ENCODE data around the gene SSBP3.
A peak's percentile ranks its signal among the peaks of the same experiment; 100 is the strongest.
"Not testable (repeated sequence)": the region's sequence is repeated elsewhere in the genome, so short reads cannot be mapped to it uniquely, and the experiment has no call there.

SSBP3 gene

DNA sequence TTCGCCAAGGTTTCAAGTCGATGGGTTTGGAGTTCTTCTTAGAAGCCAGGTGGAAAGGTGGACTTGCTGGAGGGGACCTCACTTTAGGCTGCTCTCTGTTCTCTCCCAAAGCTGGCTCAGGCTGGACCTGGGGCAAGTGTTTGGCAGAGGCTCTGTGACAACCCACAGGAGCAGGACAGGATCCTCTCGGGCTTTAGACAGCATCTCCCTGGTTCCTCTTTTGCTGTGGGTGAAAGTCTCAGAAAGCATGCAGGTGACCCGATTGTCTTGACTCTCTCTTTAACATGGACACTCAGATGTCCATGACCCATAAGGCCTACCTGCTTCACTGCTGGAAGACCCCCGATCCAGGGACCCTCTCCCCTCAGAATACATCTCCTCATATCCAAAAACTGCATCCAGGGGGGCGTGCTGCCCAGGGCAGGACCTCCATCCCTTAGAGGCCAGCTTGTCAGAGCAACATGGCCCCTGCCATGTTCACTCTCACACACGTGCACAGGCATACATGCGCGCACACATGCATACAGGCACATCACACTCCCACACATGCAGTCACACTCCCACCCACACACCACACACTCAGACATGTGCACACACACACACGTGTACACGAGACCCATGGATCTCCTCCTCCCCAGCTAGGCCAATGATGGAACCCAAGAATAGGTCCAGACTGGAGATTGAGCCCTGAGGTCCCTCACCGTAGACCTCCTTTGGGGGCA lies 184.9 kb downstream of the SSBP3 start:
- DNase-seq (ENCODE audit: low spot score) = no peak

DNA sequence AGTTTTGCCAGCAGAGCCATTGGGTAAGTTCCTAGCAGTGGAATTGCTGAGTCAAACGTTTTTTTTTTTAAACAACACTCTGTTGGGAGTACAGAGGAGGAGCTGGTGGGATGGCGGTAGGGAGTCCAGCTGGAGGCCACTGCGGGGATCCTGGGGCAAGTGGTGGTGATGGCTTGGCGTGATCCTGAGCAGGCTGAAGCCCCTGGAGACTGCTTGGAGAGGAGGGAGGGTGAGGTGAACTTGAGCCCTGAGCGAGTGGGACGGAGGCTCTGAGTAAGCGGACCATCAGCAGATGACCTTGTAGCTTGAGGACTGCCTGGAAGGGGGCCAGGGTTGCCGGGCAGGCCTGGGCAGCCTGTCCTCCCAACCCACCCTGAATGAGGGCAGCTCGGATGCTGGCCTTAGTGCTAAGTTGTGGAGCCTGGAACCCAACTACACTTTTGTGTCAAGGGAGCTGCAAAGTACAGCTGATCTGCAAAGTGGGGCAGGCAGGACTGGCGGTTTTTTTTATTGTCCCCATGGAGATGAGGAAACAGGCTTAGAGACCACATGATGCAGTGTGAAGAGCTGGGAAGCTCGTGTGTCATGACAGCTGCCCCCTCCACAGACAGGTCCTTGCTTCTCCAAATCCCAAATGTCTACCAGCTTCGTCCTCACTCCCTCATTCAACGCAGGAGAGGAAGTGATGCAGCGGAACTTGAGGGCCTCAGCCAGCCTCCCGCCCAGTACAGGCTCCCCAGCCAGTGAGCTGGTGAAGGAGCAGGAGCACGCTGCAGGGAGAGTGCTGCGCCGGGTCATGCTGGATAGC lies 186.0 kb downstream of the SSBP3 start:
- DNase-seq (ENCODE audit: low spot score) = no peak

DNA sequence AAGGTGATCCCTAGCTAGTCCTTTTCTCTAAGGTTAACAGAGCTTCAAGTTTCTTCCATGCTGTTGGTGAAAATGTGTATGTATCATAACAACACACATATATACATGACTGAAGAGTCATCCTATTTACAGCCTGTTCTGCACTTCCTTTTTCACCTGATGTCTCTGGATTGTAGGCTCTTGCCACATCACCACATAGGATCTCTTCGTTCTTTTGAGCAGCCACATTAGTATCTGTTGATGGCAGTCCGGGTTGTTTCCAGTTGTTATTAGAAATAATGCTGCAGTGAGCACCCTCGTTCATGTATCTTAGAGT lies 186.5 kb downstream of the SSBP3 start:
- DNase-seq (ENCODE audit: low spot score) = no peak

DNA sequence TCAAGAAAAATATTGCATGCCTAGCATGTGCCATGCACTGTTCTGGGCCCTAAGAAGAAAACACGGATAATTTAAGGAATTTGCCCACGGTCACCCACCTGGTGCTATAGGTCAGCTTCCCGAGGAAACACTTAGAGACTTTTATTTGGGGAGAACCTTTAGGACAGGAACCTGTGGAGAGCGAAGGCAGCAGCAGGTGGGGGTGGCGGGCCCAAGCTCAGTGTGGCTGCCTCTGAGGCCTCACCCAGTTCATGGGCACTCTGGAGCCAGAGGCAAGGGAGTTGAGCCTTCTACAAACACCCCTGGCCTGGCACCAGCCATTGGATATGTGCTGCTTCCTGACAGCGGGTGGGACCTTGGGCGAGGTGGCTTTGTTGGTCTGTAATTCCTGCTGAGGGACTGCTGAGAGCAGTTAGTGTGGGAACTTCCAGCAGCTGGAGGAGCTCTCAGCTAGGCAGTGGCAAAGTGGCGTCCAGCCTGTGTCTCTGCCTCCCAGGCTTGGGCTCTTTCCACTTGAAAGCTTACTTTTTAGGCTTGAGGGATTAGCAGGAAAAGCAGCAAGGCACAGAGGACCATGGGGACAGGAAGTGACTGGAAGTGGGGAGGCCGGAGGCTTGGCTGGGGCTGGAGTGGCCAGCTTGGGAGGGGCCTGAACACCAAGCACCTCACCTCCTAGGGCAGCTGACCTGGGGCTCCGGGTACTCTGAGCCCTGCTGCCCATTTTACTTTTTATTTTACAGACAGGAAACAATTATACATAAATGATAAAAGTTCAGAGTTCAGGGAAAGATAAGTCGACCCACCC lies 187.1 kb downstream of the SSBP3 start:
- DNase-seq (ENCODE audit: low spot score) = no peak

DNA sequence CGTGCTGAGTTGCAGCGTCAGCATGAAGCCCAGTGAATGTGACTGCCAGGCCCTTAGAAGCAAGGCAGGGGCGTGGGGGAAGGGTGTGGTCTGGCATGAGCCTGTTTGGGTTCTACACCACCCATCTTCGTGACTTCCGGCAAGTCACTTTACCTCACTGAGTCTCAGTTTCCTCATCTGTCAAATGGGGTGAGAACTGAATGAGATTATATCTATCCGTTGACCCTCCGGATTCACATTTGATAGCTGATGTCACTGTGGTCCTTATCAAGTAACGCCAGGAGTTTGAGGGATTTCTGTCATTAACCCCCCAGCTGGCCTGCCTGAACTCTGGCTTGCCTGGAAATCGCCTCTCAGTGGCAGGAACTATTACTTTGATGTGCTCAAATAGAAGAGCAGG lies 190.7 kb downstream of the SSBP3 start:
- no peak for DNase-seq (ENCODE audit: low spot score)

DNA sequence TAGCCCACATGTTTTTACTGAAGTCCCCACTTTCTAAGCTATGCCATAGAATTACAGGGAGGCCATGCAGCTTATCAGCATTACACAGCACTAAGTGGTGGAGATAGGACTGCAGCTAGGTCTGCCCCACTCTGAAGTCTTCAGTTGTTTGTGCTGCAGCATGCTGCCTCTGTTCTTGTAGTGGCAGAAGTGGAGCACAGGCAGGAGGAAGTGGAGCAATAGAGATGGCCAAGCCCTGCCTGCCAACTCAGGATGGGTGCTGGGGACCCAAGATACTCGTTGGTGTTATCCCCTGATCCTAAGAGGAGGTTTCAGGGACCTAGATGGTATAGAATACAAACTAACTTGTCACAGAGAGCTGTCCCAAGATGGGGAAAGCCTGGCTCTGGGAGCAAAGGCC lies 193.3 kb downstream of the SSBP3 start:
- DNase-seq (ENCODE audit: low spot score) = no peak

DNA sequence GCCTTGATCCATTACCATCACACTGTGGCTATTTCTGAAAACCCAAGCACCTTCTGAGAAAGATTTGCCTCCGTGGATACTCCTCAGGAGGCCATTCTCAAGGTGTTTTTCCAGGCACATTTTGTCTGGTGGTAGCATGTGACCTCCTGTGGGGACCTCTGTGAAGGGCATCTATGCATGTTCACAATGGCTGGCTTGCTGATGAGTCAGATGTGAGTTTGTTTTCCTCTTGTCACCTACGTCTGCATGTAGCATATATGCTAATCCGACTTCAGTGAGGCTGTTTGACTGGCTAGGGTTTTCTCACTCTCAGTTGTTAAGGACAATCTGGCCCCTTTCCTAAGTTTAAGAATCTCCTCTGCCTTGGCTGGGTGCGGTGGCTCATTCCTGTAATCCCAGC lies 198.3 kb downstream of the SSBP3 start:
- not testable (repeated sequence) for DNase-seq (ENCODE audit: low spot score)

DNA sequence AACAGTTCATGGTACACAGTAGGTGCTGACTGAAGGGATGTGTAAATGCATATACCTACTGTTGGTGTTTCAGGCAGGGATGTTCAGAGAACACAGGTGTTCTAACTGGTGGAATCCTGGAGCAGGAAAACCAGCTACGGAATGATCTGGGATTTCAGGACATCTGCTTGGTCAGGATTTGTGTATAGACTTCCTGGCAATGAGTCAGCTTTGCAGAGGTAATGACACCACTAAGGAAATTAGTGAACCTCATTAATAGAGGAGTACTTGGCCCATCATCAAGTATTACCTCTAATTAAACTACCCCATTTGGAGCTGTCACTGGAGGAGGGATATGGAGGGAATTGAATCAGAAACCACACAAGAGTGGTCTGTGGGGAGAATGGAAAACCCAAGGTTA lies 198.9 kb downstream of the SSBP3 start:
- no peak for DNase-seq (ENCODE audit: low spot score)

DNA sequence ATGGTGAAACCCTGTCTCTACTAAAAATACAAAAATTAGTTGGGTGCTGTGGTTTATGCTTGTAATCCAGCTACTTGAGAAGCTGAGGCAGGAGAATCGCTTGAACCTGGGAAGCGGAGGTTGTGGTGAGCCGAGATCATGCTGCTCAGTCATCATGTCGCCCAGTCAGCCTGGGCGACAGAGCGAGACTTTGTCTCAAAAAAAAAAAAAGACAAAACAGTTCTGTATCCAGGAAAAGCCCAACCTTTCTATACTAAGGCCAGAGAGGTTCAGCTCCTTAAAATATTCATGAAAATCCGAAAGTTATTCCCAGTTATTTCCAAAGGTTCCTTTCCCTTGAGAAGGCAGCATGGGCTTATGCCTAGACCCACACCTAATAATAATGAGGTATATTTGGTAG lies 202.0 kb downstream of the SSBP3 start:
- DNase-seq (ENCODE audit: low spot score) = no peak

DNA sequence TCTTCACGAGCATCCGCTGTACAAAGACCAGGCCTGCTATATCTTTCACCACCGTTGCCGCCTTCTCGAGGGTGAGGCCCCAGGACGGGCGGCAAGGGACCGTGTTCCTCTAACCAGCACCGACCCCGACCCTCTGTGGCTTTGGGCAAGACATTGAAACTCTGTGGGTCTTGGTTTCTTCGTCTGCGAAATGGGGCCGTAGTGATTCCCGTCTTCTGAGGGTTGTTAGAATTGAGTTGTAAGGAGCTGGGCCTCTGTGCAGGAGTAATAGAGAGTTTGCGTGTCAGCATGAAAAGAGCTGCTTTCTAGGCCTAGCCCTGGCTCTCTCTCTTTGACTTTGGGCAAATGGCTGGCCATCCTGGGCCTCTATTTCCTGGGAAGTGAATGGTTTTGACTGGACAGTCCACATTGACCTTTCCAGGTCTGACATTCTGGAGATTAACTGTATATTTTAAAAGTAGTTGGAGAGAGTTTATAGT lies 205.6 kb downstream of the SSBP3 start:
- DNase-seq (ENCODE audit: low spot score) = no peak

DNA sequence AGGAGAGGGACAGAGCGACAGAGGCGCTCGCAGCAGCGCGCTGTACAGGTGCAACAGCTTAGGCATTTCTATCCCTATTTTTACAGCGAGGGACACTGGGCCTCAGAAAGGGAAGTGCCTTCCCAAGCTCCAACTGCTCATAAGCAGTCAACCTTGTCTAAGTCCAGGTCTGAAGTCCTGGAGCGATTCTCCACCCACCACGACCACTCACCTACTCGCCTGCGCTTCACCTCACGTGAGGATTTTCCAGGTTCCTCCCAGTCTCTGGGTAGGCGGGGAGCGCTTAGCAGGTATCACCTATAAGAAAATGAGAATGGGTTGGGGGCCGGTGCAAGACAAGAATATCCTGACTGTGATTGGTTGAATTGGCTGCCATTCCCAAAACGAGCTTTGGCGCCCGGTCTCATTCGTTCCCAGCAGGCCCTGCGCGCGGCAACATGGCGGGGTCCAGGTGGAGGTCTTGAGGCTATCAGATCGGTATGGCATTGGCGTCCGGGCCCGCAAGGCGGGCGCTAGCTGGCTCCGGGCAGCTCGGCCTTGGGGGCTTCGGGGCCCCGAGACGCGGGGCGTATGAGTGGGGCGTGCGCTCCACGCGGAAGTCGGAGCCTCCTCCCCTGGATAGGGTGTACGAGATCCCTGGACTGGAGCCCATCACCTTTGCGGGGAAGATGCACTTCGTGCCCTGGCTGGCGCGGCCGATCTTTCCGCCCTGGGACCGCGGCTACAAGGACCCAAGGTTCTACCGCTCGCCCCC lies 206.3 kb downstream of the SSBP3 start, which contains the start of the genes CYB5RL and MRPL37:
Gene CYB5RL, minus strand, starts transcription at position 266 of the 754 bp plus-strand sequence. CDS start 4,414 bp downstream, outside the sequence.
Gene MRPL37, plus strand, starts transcription at position 403 of the 754 bp plus-strand sequence. Its CDS starts 77 bp downstream, at position 480.
- peak; percentile 96 for DNase-seq (ENCODE audit: low spot score)

DNA sequence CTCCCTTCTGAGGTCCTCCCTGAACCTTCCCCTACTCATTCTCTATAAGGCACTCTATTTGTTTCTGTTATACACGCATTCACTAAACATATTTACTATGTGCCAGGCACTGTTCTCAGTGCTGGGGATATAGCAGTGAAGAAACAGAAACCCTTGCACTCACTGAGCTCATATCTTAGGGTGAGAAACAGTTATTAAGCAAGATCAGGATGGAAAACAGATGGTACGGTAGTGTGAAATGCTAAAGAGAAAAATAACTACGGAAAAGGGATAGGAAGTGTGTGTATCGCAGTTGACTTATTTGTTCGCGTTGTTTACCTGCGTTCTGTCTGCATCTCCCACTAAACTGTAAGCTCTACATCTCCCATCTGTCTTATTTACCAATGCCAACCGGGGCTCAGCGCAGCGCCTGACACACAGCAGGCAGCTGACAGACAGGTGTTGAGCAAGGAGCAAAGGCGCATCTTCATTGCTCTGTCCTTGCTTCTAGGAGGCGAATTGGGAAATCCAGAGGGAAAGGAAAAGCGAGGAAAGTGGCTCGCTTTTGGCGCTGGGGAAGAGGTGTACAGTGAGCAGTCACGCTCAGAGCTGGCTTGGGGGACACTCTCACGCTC lies 206.9 kb downstream of the SSBP3 start:
- no peak for DNase-seq (ENCODE audit: low spot score)

DNA sequence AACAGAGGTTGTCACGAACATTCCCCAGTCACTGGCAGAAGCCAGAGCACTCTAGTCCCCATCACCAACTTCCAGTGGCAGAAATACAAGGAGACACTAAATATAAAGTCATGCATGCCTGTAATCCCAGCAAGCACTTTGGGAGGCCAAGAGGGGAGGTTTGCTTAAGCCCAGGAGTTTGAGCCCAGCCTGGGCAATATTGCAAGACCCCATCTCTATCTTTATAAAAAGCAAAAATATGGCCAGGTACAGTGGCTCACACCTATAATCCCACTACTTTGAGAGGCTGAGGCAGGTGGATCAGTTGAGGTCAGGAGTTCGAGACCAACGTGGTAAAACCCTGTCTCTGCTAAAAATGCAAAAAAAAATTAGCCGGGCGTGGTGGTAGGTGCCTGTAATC lies 212.7 kb downstream of the SSBP3 start:
- no peak for DNase-seq (ENCODE audit: low spot score)

DNA sequence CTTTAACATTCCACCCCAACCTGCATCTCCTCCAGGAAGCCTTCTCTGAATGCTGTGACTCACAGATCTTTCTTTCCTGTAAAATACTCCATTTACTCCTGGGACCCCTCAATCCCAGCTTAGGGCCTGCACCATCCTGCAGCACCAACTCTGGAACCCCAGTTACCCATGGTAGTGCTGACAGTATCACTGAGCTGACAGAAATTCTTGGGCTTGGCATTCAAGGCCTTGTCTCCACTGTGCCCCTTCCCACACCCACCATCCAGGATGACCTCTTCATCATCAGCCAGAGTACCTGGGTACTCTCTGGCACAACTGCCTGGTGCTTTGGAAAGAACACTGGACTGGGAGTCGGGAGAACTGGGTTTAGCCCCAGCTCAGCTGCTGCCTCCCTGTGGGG lies 214.7 kb downstream of the SSBP3 start:
- no peak for DNase-seq (ENCODE audit: low spot score)

DNA sequence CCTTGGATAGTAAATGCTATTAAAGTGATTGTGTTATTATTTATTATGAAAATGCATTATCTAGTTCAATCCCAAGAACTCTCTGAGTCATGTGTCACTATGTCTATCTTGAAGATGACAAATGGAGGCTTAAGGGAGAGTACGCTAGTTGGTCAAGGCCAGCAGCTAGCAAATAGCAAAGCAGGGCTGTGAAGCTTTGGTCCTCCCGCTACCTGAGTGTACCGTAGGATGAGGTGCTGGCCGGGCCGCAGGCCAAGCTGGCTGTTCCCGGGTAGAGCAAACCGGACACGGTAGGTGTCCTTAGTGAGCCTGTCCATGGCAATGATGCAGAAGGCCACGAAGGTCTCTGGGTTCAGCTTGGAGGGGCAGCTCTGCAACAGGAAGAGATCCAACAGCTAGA lies 215.7 kb downstream of the SSBP3 start:
- DNase-seq (ENCODE audit: low spot score) = no peak

DNA sequence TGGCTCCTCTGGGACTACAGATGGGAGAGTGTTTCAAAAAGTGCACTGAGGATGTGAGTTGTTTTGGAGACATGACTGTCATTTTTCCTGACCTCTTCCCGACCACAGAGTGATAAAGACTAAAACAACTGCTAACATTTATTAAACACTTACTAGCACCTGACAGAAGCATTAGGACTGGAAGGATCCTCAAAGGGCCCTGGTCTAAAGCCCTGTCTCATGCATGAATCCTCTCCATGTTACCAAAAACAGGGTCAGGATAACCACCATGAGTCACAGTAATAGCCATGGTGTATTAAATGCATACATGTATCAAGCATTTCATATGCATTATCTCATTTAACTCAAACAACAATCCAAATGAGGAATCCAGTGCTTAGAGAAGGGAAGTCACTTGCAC lies 217.9 kb downstream of the SSBP3 start:
- DNase-seq (ENCODE audit: low spot score) = no peak

DNA sequence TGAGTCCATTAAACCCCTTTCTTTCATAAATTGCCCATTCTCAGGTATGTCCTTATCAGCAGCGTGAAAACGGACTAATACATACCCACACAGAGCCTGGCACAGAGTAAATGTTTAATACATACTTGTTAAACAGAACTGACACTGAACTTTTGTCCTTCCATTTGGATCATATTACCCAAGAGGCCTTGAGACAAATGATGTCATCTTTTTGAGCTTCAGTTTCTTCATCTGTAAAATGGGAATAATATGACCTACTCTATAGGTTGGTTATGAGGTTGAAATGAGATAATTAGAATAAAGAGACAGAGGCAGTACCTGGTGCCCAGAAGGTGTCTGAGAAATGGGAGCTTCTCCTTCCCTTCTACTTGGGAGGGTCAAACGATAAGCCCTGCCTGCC lies 220.1 kb downstream of the SSBP3 start:
- no peak for DNase-seq (ENCODE audit: low spot score)

DNA sequence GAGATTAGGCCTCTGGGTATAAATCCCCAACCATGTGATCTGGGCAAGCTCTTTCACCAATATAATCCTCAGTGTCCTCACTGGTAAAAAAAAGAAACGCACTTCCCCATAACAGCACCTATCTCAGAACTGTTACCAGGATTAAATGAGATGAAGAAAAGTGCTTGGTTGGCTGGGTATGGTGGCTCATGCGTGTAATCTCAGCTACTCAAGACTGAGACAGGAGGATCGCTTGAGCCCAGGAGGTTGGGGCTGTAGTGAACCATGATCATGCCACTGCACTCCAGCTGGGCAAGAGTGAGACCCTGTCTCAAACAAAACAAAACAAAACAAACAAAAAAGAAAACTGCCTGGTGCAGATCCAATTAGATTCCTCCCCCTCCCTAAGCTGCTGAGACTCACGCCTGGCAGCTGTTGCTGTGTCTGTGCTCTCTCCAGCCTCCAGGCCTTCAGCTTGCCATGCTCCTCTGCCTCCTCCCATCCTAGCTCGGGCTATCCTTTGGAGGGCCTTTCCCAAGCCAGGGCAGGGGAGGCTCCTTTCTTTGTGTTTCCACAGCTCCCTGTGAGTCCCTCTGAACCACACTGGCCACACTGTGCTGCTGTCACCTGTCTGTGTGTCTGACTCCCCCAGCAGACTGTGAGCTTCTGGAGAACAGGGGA lies 225.4 kb downstream of the SSBP3 start:
- no peak for DNase-seq (ENCODE audit: low spot score)

DNA sequence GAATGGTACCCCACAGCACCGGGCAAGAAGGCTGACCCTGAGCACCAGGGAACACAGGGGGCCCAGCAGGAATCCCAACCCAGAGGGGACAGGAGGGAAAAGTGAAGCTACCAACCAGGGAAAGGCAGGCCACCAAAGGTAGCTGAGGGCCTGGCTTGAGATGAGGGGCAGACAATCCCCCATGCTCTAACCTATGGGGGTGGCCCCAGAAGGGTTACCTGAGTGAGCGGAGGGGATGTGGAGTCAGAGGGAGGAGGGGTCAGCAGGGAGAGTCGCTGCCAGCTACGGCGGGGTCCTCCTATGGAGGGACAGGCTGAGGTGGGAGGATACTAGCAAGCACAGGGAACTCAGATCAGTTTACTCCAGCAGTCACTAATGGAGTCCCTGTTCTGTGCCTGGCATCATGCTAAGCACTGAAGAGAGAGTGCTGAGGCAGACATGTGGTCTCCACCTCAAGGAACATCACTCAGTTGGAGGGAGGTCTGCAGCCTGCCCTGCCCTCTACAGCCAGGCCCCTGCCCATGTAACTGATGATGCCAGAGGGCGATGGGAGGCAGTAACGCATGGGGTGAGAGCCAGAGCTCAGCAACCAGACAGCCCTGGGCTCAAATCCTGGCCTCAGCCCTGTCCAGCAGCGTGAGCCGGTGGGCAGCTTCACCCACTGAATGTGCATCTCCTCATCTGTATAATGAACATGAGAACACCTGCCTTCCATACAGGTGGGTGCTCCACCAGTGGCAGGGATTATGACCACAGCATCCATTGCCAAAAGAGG lies 227.7 kb downstream of the SSBP3 start:
- DNase-seq (ENCODE audit: low spot score) = no peak

DNA sequence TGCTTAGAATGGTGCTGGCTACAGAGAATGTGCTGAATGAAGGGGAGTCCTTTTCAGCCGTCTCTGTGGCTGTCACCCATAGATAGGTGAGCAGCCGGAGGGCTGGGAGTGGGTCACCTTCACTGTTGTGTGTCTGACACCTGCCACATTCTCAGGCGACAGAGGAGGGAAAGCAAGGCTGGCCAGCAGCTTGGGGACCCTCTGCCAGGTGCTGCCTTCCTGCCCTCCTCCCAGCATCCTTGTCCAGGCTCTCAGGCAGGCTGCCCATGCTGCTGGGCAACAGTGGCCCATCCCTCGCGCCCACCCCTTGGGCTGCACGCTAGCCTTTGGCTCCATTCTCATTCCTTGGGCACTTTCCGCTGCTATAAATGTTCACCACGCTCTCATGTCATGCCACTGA lies 228.5 kb downstream of the SSBP3 start:
- no peak for DNase-seq (ENCODE audit: low spot score)

All from CD4-positive, alpha-beta T cell treated with Interleukin-2 at 100 ng/mL for 4 hours (primary cell).